ENCODE results near the gene SRPK2.

- no peak for TF ChIP-seq CTCF (IDR thresholded peaks at IDR 0.05; ENCODE audit: insufficient read depth, low read depth, low read length)
- TF ChIP-seq EZH2 (IDR thresholded peaks at IDR 0.05; ENCODE audit: insufficient read depth, low read length) = no peak
These were observed 35.6 kb downstream of the SRPK2 start for GRCh38 chr7:105352901-105353668.

Measured in astrocyte (in vitro differentiated cells and primary cell).